ENCODE data around the gene OCA2.

Gene OCA2

DNA sequence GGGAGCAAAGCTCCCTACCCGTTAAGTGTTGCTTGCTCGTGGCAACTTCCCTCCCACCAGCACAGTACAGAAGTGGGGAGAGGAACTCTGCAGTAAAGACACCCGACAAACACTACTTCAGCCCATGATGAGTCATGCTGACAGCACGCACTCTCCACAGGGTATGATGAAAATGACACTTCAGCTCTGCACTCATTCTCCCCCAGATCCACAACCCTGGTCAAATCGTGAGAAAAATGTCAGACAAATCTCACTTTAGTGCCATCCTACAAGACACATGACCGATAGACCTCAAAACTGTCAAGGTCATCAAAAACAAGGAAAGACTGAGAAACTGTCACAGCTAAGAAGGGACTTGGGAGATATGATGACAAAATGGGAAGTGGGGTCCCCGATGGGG is 278.9 kb downstream of the OCA2 start:
- no peak for TF ChIP-seq YY1 (IDR thresholded peaks at IDR 0.05; ENCODE audit: insufficient read depth, insufficient read length)
- no peak for TF ChIP-seq SUZ12 (IDR thresholded peaks at IDR 0.05; ENCODE audit: extremely low read depth, insufficient read depth, insufficient read length)
- no peak for TF ChIP-seq ZNF274 (IDR thresholded peaks at IDR 0.05; ENCODE audit: low read depth, low read length)
- no peak overlapping the region for H3K9ac ChIP-seq (ENCODE audit: insufficient read length, low read depth)
- no peaks in the 10 kb centered on the region for H3K36me3 ChIP-seq (ENCODE audit: insufficient read depth, insufficient read length, low read length)
- H3K27me3 ChIP-seq (ENCODE audit: insufficient read depth, insufficient read length): no peaks in the 10 kb centered on the region
- H3K9me3 ChIP-seq (ENCODE audit: insufficient read depth, low read length): peaks cover 8% of the 10 kb centered on the region; the same call in 1 of the 2 replicates
- H3K4me3 ChIP-seq (ENCODE audit: insufficient read length, low read depth): no peak overlapping the region
- DNase-seq (ENCODE audit: low read depth, low spot score): no peak
- no peaks in the 10 kb centered on the region for H3K4me1 ChIP-seq (ENCODE audit: insufficient read depth, insufficient read length)

DNA sequence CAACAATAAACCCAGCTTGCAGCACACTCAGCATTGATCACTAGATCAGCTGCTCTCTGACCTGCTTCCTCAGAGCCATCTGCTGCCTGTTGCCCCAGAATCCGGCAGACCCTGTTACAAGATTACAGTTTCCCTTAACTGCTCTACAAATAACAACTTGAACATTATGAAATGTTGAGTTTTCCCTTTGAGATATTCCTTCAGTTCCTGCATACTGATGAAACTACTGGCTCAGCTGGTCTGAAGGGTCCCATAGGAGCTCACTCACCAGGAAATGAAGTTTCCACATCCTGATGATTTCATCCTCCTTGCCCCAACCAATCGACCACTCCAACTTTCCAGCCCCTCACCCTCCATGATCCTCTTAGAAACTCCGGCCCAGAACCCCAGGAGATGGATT is 281.9 kb downstream of the OCA2 start:
- no peak overlapping the region for H3K9ac ChIP-seq (ENCODE audit: insufficient read length, low read depth)
- TF ChIP-seq YY1 (IDR thresholded peaks at IDR 0.05; ENCODE audit: insufficient read depth, insufficient read length): no peak
- TF ChIP-seq ZNF274 (IDR thresholded peaks at IDR 0.05; ENCODE audit: low read depth, low read length): no peak
- no peak for TF ChIP-seq SUZ12 (IDR thresholded peaks at IDR 0.05; ENCODE audit: extremely low read depth, insufficient read depth, insufficient read length)
- H3K9me3 ChIP-seq (ENCODE audit: insufficient read depth, low read length): peaks cover 8% of the 10 kb centered on the region; the same call in 1 of the 2 replicates
- H3K4me3 ChIP-seq (ENCODE audit: insufficient read length, low read depth): no peak overlapping the region
- no peaks in the 10 kb centered on the region for H3K4me1 ChIP-seq (ENCODE audit: insufficient read depth, insufficient read length)
- no peak for DNase-seq (ENCODE audit: low read depth, low spot score)
- no peaks in the 10 kb centered on the region for H3K27me3 ChIP-seq (ENCODE audit: insufficient read depth, insufficient read length)
- H3K36me3 ChIP-seq (ENCODE audit: insufficient read depth, insufficient read length, low read length): no peaks in the 10 kb centered on the region

DNA sequence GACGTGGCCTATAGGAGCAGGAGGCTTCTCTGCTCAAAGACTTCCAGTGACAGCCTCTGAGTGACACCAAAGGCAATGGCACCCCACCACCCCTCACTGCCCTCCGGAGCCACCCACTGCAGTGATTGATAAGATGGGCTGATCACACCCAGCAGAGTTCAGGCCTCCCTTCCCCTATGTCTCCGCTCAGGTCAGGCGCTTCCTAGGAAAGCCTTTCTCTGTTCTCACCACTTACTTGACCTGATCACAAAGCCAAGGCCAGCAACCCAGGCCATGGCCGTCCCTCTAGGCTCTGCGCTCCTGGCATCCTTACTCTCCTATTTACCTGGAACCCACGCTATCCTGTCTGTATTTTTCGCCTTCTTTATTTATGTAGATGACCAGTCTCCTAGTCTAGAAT is 282.3 kb downstream of the OCA2 start:
- Histone ChIP-seq H3K27me3 (ENCODE audit: insufficient read depth, insufficient read length) (no peaks in the 10 kb centered on the region), H3K9me3 (ENCODE audit: insufficient read depth, low read length) (peaks cover 8% of the 10 kb centered on the region; the same call in 1 of the 2 replicates), H3K36me3 (ENCODE audit: insufficient read depth, insufficient read length, low read length) (no peaks in the 10 kb centered on the region), H3K4me3 (ENCODE audit: insufficient read length, low read depth) (no peak overlapping the region), H3K9ac (ENCODE audit: insufficient read length, low read depth) (no peak overlapping the region), H3K4me1 (ENCODE audit: insufficient read depth, insufficient read length) (no peaks in the 10 kb centered on the region)
- TF ChIP-seq ZNF274 (IDR thresholded peaks at IDR 0.05; ENCODE audit: low read depth, low read length) (no peak), SUZ12 (IDR thresholded peaks at IDR 0.05; ENCODE audit: extremely low read depth, insufficient read depth, insufficient read length) (no peak), YY1 (IDR thresholded peaks at IDR 0.05; ENCODE audit: insufficient read depth, insufficient read length) (no peak)
- DNase-seq (ENCODE audit: low read depth, low spot score): no peak

DNA sequence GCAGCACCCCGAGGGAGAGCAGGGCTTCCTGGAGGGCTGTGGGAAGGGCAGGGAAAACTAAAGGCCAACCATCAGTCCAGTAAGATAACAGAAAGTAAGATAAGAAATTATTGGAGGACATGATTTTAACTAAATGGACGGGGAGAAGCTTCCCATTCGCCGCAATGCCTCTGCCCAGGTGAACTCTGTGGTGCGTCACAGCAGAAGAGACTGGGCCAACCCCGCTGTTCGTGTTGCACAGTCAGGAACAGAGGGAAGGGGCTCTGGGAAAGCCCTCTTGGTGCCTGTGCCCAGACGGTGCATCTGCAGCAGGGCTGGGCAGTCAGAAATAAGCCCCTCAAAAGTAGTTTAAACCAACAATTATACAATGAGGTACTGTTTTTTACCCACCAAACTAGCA is 284.1 kb downstream of the OCA2 start:
- no peaks in the 10 kb centered on the region for H3K4me1 ChIP-seq (ENCODE audit: insufficient read depth, insufficient read length)
- no peak for TF ChIP-seq YY1 (IDR thresholded peaks at IDR 0.05; ENCODE audit: insufficient read depth, insufficient read length)
- no peak for TF ChIP-seq ZNF274 (IDR thresholded peaks at IDR 0.05; ENCODE audit: low read depth, low read length)
- TF ChIP-seq SUZ12 (IDR thresholded peaks at IDR 0.05; ENCODE audit: extremely low read depth, insufficient read depth, insufficient read length): no peak
- no peaks in the 10 kb centered on the region for H3K27me3 ChIP-seq (ENCODE audit: insufficient read depth, insufficient read length)
- no peak for DNase-seq (ENCODE audit: low read depth, low spot score)
- no peak overlapping the region for H3K9ac ChIP-seq (ENCODE audit: insufficient read length, low read depth)
- H3K4me3 ChIP-seq (ENCODE audit: insufficient read length, low read depth): no peak overlapping the region
- H3K9me3 ChIP-seq (ENCODE audit: insufficient read depth, low read length): peaks cover 8% of the 10 kb centered on the region; the same call in 1 of the 2 replicates
- no peaks in the 10 kb centered on the region for H3K36me3 ChIP-seq (ENCODE audit: insufficient read depth, insufficient read length, low read length)

DNA sequence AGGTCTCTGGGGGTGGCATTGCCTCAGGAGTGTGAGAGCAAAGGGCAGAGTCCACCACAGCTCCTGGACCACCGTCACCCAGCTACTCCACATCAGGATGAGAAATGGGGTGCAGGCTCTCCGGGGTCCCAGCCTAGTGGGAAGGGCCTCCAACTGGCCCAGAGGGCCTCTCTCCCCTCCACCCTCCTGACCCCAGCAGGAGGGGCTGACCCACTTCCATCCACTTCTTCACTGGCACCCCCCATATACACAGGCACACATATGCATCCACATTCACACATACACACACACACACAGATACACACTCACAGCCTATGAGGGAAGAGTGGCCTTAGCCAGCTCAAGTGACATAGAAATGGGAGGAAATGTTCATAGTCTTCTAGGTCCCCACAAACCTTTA is 286.0 kb downstream of the OCA2 start:
- TF ChIP-seq YY1 (IDR thresholded peaks at IDR 0.05; ENCODE audit: insufficient read depth, insufficient read length): no peak
- DNase-seq (ENCODE audit: low read depth, low spot score): no peak

DNA sequence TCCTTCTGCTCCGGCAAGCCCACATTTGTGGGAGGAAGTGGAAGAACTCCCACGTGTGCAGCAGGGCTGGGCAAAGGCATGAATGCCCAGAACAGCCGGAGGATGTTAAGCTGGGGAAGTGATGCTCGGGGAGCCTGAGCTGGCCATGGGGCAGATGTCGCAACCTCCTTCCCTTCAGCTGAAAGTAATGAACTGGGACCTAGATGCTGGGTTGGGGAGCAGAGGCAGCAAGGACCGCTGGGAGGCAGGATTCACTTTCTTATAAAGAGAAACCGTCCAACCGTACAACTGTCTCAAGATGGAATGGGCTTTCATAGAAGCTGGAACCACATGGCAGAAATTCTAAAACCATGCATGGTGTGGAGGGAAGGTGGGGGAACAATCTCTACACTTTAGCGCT is 290.9 kb downstream of the OCA2 start:
- H3K27me3 ChIP-seq (ENCODE audit: insufficient read depth, insufficient read length): no peaks in the 10 kb centered on the region
- no peaks in the 10 kb centered on the region for H3K36me3 ChIP-seq (ENCODE audit: insufficient read depth, insufficient read length, low read length)
- no peak overlapping the region for H3K4me3 ChIP-seq (ENCODE audit: insufficient read length, low read depth)
- H3K4me1 ChIP-seq (ENCODE audit: insufficient read depth, insufficient read length): no peaks in the 10 kb centered on the region
- H3K9me3 ChIP-seq (ENCODE audit: insufficient read depth, low read length): no peaks in the 10 kb centered on the region
- no peak overlapping the region for H3K9ac ChIP-seq (ENCODE audit: insufficient read length, low read depth)
- TF ChIP-seq SUZ12 (IDR thresholded peaks at IDR 0.05; ENCODE audit: extremely low read depth, insufficient read depth, insufficient read length) (no peak), ZNF274 (IDR thresholded peaks at IDR 0.05; ENCODE audit: low read depth, low read length) (no peak), YY1 (IDR thresholded peaks at IDR 0.05; ENCODE audit: insufficient read depth, insufficient read length) (no peak)
- DNase-seq (ENCODE audit: low read depth, low spot score): no peak

More for the DNA sequence above, 286.0 kb downstream of the OCA2 start:
- H3K9ac ChIP-seq (ENCODE audit: insufficient read length, low read depth): no peak overlapping the region
- peaks cover 8% of the 10 kb centered on the region; the same call in 1 of the 2 replicates for H3K9me3 ChIP-seq (ENCODE audit: insufficient read depth, low read length)
- H3K4me1 ChIP-seq (ENCODE audit: insufficient read depth, insufficient read length): no peaks in the 10 kb centered on the region
- H3K4me3 ChIP-seq (ENCODE audit: insufficient read length, low read depth): no peak overlapping the region
- no peaks in the 10 kb centered on the region for H3K27me3 ChIP-seq (ENCODE audit: insufficient read depth, insufficient read length)
- H3K36me3 ChIP-seq (ENCODE audit: insufficient read depth, insufficient read length, low read length): no peaks in the 10 kb centered on the region

DNA sequence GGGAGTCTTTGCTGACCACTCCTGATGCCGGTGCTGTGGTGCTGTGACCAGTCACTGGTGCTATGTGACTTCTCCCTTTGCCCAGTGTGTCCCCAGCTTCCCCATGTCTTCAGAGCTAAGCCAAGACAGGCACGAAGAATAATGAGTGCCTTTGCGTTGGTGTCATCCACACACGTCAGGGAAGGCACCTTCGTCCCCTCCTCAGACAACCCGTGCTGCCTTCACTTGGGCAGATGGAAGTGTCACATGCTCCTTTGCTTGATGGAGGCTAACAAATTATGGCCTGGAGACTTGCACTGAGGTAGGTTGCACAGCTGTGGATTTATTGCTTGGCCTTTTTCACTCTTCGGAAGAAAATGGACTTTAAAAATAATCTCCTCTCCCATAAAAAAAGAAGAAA is 291.8 kb downstream of the OCA2 start:
- no peaks in the 10 kb centered on the region for H3K9me3 ChIP-seq (ENCODE audit: insufficient read depth, low read length)
- no peaks in the 10 kb centered on the region for H3K27me3 ChIP-seq (ENCODE audit: insufficient read depth, insufficient read length)
- no peak overlapping the region for H3K9ac ChIP-seq (ENCODE audit: insufficient read length, low read depth)
- no peaks in the 10 kb centered on the region for H3K4me1 ChIP-seq (ENCODE audit: insufficient read depth, insufficient read length)
- no peak overlapping the region for H3K4me3 ChIP-seq (ENCODE audit: insufficient read length, low read depth)
- no peaks in the 10 kb centered on the region for H3K36me3 ChIP-seq (ENCODE audit: insufficient read depth, insufficient read length, low read length)
- no peak for DNase-seq (ENCODE audit: low read depth, low spot score)
- TF ChIP-seq SUZ12 (IDR thresholded peaks at IDR 0.05; ENCODE audit: extremely low read depth, insufficient read depth, insufficient read length) (no peak), ZNF274 (IDR thresholded peaks at IDR 0.05; ENCODE audit: low read depth, low read length) (no peak), YY1 (IDR thresholded peaks at IDR 0.05; ENCODE audit: insufficient read depth, insufficient read length) (no peak)

DNA sequence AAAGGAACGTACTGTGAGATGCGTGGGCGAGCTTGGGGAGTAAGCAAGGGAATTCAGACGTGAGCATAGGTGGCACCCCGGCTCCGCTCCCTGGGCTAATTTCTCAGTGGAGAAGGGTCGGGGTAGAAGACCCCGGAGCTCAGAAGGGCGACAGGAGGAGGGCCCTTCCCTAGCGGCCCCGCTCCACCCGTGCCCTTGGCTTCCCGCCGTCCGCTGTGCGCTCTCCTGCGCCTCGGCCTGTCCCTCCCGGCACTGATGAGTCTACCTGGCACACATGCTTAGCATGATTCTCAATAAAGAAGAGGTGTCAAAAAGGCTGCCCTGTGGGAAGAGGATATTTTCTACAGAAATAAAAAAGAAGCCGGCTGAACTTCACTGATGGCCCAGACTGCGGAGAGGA is 292.7 kb downstream of the OCA2 start:
- no peak for DNase-seq (ENCODE audit: low read depth, low spot score)
- Histone ChIP-seq H3K4me3 (ENCODE audit: insufficient read length, low read depth) (no peak overlapping the region), H3K9me3 (ENCODE audit: insufficient read depth, low read length) (no peaks in the 10 kb centered on the region), H3K4me1 (ENCODE audit: insufficient read depth, insufficient read length) (no peaks in the 10 kb centered on the region), H3K9ac (ENCODE audit: insufficient read length, low read depth) (no peak overlapping the region), H3K36me3 (ENCODE audit: insufficient read depth, insufficient read length, low read length) (no peaks in the 10 kb centered on the region), H3K27me3 (ENCODE audit: insufficient read depth, insufficient read length) (no peaks in the 10 kb centered on the region)
- TF ChIP-seq ZNF274 (IDR thresholded peaks at IDR 0.05; ENCODE audit: low read depth, low read length) (no peak), YY1 (IDR thresholded peaks at IDR 0.05; ENCODE audit: insufficient read depth, insufficient read length) (no peak), SUZ12 (IDR thresholded peaks at IDR 0.05; ENCODE audit: extremely low read depth, insufficient read depth, insufficient read length) (no peak)

Measured in NT2/D1 (cell line).